Stimulated activated naive CD8-positive, alpha-beta T cell treated with anti-CD3 and anti-CD28 coated beads, Interleukin-15, amount 100 ng/mL, for 72 hours (primary cell): ENCODE data around the gene EIF2AK3.

Source experiments
- ATAC-seq: fragments of 150-1000 bp; cut with Tn5 transposase; 2 replicates; pipeline ENCODE4 v1.10.0; 2021; ENCODE audit warnings: mild to moderate bottlenecking, moderate library complexity
- DNase-seq, 2 donors: peaks; one replicate each; pipeline ENCODE4 v3.0.0; 2021 to 2022
- H3K27ac Mint-ChIP-seq, 2 donors: one replicate each; pipeline ENCODE4 v1.8.0; 2022; ENCODE audit warnings: mild to moderate bottlenecking in 2 of 2, mixed read lengths in 2 of 2, moderate library complexity in 2 of 2
- H3K27me3 Mint-ChIP-seq: one replicate; pipeline ENCODE4 v1.8.0; 2022; ENCODE audit warnings: mixed read lengths
- H3K4me1 Mint-ChIP-seq: one replicate; pipeline ENCODE4 v1.8.0; 2022; ENCODE audit warnings: mild to moderate bottlenecking, mixed read lengths
- H3K4me3 Mint-ChIP-seq, 2 donors: one replicate each; pipeline ENCODE4 v1.8.0; 2022; ENCODE audit warnings: mild to moderate bottlenecking in 2 of 2, mixed read lengths in 2 of 2, moderate library complexity in 1 of 2
- H3K9me3 Mint-ChIP-seq, 2 donors: one replicate each; pipeline ENCODE4 v1.8.0; 2022; ENCODE audit warnings: mixed read lengths in 2 of 2

Gene EIF2AK3

GRCh38 chr2:88621432-88621831 is 5.8 kb downstream of the EIF2AK3 start:
- no peaks in the 10 kb centered on the region for H3K9me3 Mint-ChIP-seq
- peaks cover 5% of the 10 kb centered on the region for H3K4me1 Mint-ChIP-seq
- no peak for DNase-seq
- H3K4me3 Mint-ChIP-seq, result no peak overlapping the region
- no peak for ATAC-seq
- no peaks in the 10 kb centered on the region for H3K27me3 Mint-ChIP-seq
- H3K27ac Mint-ChIP-seq, result no peak overlapping the region

- Mint-ChIP-seq H3K27me3 (no peaks in the 10 kb centered on the region), H3K4me3 (no peak overlapping the region), H3K4me1 (peaks cover 5% of the 10 kb centered on the region), H3K9me3 (no peaks in the 10 kb centered on the region), H3K27ac (peak overlapping the region in 1 of 2 donors; percentile 0)
- DNase-seq, result no peak
- ATAC-seq, result no peak
These were observed 7.2 kb downstream of the EIF2AK3 start for GRCh38 chr2:88620015-88620414.

- H3K4me3 Mint-ChIP-seq, result no peak overlapping the region
- DNase-seq, result no peak
- H3K27ac Mint-ChIP-seq, result no peak overlapping the region
- H3K4me1 Mint-ChIP-seq, result peaks cover 5% of the 10 kb centered on the region
- no peak for ATAC-seq
- no peaks in the 10 kb centered on the region for H3K27me3 Mint-ChIP-seq
- H3K9me3 Mint-ChIP-seq, result no peaks in the 10 kb centered on the region
These were observed 11.4 kb downstream of the EIF2AK3 start for GRCh38 chr2:88615822-88616221.

GRCh38 chr2:88614497-88615157 is 12.6 kb downstream of the EIF2AK3 start:
- Mint-ChIP-seq H3K4me1 (no peaks in the 10 kb centered on the region), H3K27me3 (no peaks in the 10 kb centered on the region), H3K27ac (no peak overlapping the region), H3K9me3 (no peaks in the 10 kb centered on the region), H3K4me3 (no peak overlapping the region)
- no peak for DNase-seq
- no peak for ATAC-seq

- ATAC-seq (no peak), DNase-seq (no peak)
These were observed 13.3 kb downstream of the EIF2AK3 start for GRCh38 chr2:88613921-88614320.

GRCh38 chr2:88608184-88608583 is 19.1 kb downstream of the EIF2AK3 start:
- no peak overlapping the region for H3K27ac Mint-ChIP-seq
- no peaks in the 10 kb centered on the region for H3K9me3 Mint-ChIP-seq
- no peaks in the 10 kb centered on the region for H3K27me3 Mint-ChIP-seq
- H3K4me3 Mint-ChIP-seq, result no peak overlapping the region
- DNase-seq (no peak), ATAC-seq (no peak)
- H3K4me1 Mint-ChIP-seq, result no peaks in the 10 kb centered on the region

More at GRCh38 chr2:88613921-88614320, 13.3 kb downstream of the EIF2AK3 start:
- Mint-ChIP-seq H3K9me3 (no peaks in the 10 kb centered on the region), H3K4me3 (no peak overlapping the region), H3K27me3 (no peaks in the 10 kb centered on the region), H3K27ac (no peak overlapping the region), H3K4me1 (no peaks in the 10 kb centered on the region)

GRCh38 chr2:88607416-88607815 is 19.8 kb downstream of the EIF2AK3 start:
- Mint-ChIP-seq H3K4me1 (peaks cover under 1% of the 10 kb centered on the region), H3K27me3 (no peaks in the 10 kb centered on the region), H3K4me3 (no peak overlapping the region), H3K27ac (no peak overlapping the region), H3K9me3 (no peaks in the 10 kb centered on the region)
- ATAC-seq, result no peak
- DNase-seq, result no peak

GRCh38 chr2:88606371-88607030 is 20.8 kb downstream of the EIF2AK3 start:
- Mint-ChIP-seq H3K4me1 (peaks cover 5% of the 10 kb centered on the region), H3K9me3 (no peaks in the 10 kb centered on the region), H3K27ac (no peak overlapping the region), H3K4me3 (no peak overlapping the region), H3K27me3 (no peaks in the 10 kb centered on the region)
- ATAC-seq (no peak), DNase-seq (no peak)

- H3K4me3 Mint-ChIP-seq, result no peak overlapping the region
- no peaks in the 10 kb centered on the region for H3K9me3 Mint-ChIP-seq
These were observed 24.1 kb downstream of the EIF2AK3 start for GRCh38 chr2:88603146-88603545.

GRCh38 chr2:88602022-88602421 is 25.2 kb downstream of the EIF2AK3 start:
- ATAC-seq (no peak), DNase-seq (no peak)
- Mint-ChIP-seq H3K27me3 (no peaks in the 10 kb centered on the region), H3K9me3 (no peaks in the 10 kb centered on the region), H3K4me3 (no peak overlapping the region), H3K4me1 (peaks cover 27% of the 10 kb centered on the region), H3K27ac (no peak overlapping the region)

More at GRCh38 chr2:88603146-88603545, 24.1 kb downstream of the EIF2AK3 start:
- Mint-ChIP-seq H3K27me3 (no peaks in the 10 kb centered on the region), H3K27ac (no peak overlapping the region), H3K4me1 (peaks cover 20% of the 10 kb centered on the region)
- ATAC-seq (no peak), DNase-seq (no peak)

GRCh38 chr2:88601286-88601685 is 26.0 kb downstream of the EIF2AK3 start:
- Mint-ChIP-seq H3K27me3 (no peaks in the 10 kb centered on the region), H3K4me3 (no peak overlapping the region), H3K9me3 (no peaks in the 10 kb centered on the region), H3K4me1 (peaks cover 27% of the 10 kb centered on the region), H3K27ac (no peak overlapping the region)
- ATAC-seq, result no peak
- no peak for DNase-seq

- Mint-ChIP-seq H3K4me1 (peaks cover 27% of the 10 kb centered on the region), H3K27ac (peak overlapping the region; percentile 63 to 67), H3K27me3 (no peaks in the 10 kb centered on the region), H3K9me3 (no peaks in the 10 kb centered on the region), H3K4me3 (peak overlapping the region in 1 of 2 donors; percentile 17)
- DNase-seq, result peak; percentile 63 to 73
- ATAC-seq, result peak; percentile 100
These were observed 27.2 kb downstream of the EIF2AK3 start for GRCh38 chr2:88600038-88600465.

GRCh38 chr2:88599527-88599926 is 27.7 kb downstream of the EIF2AK3 start:
- DNase-seq (no peak), ATAC-seq (no peak)
- Mint-ChIP-seq H3K27ac (peak overlapping the region in 1 of 2 donors; percentile 67), H3K27me3 (no peaks in the 10 kb centered on the region), H3K4me3 (no peak overlapping the region), H3K4me1 (peaks cover 27% of the 10 kb centered on the region), H3K9me3 (no peaks in the 10 kb centered on the region)

GRCh38 chr2:88597168-88597567 is 30.1 kb downstream of the EIF2AK3 start:
- no peak for DNase-seq
- H3K4me3 Mint-ChIP-seq, result no peak overlapping the region
- peaks cover 25% of the 10 kb centered on the region for H3K4me1 Mint-ChIP-seq
- no peak overlapping the region for H3K27ac Mint-ChIP-seq
- no peaks in the 10 kb centered on the region for H3K9me3 Mint-ChIP-seq
- no peak for ATAC-seq
- no peaks in the 10 kb centered on the region for H3K27me3 Mint-ChIP-seq

- Mint-ChIP-seq H3K4me1 (peaks cover 22% of the 10 kb centered on the region), H3K4me3 (no peak overlapping the region), H3K9me3 (no peaks in the 10 kb centered on the region), H3K27ac (no peak overlapping the region), H3K27me3 (no peaks in the 10 kb centered on the region)
- ATAC-seq, result no peak
- no peak for DNase-seq
These were observed 31.0 kb downstream of the EIF2AK3 start for GRCh38 chr2:88596141-88596830.

- H3K27ac Mint-ChIP-seq, result no peak overlapping the region
- no peak for ATAC-seq
- H3K4me1 Mint-ChIP-seq, result no peaks in the 10 kb centered on the region
- H3K4me3 Mint-ChIP-seq, result no peak overlapping the region
- H3K9me3 Mint-ChIP-seq, result no peaks in the 10 kb centered on the region
- no peaks in the 10 kb centered on the region for H3K27me3 Mint-ChIP-seq
- no peak for DNase-seq
These were observed 35.6 kb downstream of the EIF2AK3 start for GRCh38 chr2:88591698-88592097.
